ENCODE measurements around the gene CSF1. TPM values are rescaled to one million over a fixed set of nuclear protein-coding genes. Genes with fewer than 3 reads are reported as not detected.
"Not testable (repeated sequence)": the region's sequence is repeated elsewhere in the genome, so short reads cannot be mapped to it uniquely, and the experiment has no call there.

The CSF1 gene
- total and polyA plus RNA-seq, 4 experiments from 2014 or later: 5.0 to 13.9 (median 11.4) TPM

DNA sequence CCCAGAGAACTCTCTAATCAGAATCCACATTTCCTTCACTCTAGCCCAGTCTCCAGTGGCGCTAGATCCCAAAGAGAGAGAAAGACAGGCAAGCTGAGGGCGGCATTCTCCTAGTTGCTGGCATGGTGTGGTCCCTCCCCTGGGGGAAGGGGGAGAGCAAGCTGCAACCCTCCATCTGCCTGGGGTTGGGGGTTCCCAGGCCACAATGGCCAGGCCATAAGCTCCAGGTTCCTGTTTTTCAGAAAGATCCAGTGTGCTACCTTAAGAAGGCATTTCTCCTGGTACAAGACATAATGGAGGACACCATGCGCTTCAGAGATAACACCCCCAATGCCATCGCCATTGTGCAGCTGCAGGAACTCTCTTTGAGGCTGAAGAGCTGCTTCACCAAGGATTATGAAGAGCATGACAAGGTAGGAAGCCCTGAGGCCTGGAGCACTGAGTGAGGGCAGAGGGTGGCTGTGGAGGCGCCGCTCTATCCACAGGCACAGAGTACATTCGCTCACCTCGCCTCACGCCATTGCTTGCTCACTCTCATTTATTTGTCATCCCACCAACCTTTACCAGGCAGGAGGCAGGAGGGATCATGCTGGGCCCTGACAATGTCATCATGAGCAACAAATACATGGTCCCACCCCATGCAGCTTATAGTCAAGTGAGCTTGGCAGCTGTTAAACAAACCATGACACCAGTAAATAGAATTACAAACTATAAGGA is 6.6 kb downstream of the CSF1 start:
- Mint-ChIP-seq H3K4me1 (peaks cover 26 to 36% (median 33%) of the 10 kb centered on the region in 4 donors), H3K4me3 (no peak overlapping the region), H3K36me3 (peaks cover 41 to 55% of the 10 kb centered on the region in 2 donors), H3K27me3 (no peaks in the 10 kb centered on the region), H3K9me3 (no peaks in the 10 kb centered on the region), H3K27ac (peak overlapping the region in 5 of 7 donors; percentile 12 to 79 (median 36))
- intact Hi-C loops (cut with micrococcal nuclease): no loop called here
- Histone ChIP-seq H3K27ac (ENCODE audit: low read depth, low read length) (no peak overlapping the region), H3K36me3 (ENCODE audit: insufficient read depth, low read length) (peaks cover 32% of the 10 kb centered on the region), H3K4me1 (ENCODE audit: insufficient read depth, low read length) (peaks cover 35% of the 10 kb centered on the region), H3K9me3 (ENCODE audit: control insufficient read depth in 1 of 2, low read length in 2 of 2) (no peaks in the 10 kb centered on the region), H3K27me3 (ENCODE audit: insufficient read depth, low read length) (no peaks in the 10 kb centered on the region), H3K4me3 (ENCODE audit: low read length in 2 of 2) (no peak overlapping the region)
- DNase-seq: no peak
- CTCF ChIA-PET (ENCODE audit: partially characterized antibody): interaction anchor here (1.2 to 8.9 kb wide), 5 partner anchors 13 to 140 kb away, joined by 3 to 64 read pairs (median 5); partner anchors contain the start of gene AHCYL1
- POLR2A ChIA-PET (ENCODE audit: partially characterized antibody): interaction anchor here (1.2 kb wide), 1 partner anchor 63 kb away, joined by 3 read pairs; no protein-coding TSS in a partner anchor

DNA sequence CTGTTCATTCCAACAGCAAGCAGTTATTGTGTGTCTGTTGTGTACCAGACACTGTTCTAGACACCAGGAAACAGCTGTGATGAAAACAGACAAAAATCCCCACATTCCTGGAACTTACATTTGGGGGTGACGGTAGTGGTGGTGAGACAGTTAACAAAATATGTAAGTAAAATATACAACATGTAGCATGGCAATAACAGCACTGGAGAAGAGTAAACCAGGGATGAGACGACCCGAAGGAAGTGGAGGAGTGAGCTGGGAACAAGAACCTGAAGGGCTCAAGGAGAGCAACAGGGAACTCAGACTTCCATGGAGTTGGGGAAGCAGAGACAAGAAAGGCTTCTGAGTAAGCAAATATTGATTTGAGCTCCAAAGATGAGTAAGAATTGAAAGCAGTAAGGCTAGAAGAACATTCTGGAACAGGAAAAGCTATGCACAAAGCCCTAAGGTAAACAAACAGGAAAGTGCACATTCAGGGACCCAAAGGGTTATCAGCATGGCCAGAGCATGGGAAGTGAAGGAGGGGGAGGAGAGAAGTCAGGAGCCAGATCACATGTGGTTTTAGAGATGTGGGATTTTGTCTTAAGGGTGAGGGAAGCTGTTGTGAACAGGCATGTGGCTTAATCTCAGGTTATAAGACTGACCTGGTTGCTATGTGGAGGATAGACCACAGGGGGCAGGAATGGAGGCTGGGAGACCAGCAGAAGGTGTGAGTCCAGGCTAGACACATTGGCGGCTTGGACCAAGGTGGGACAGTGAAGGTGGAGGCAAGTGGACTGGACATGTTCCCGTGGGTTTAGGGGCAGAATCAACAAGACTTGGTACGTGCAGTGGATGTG is 7.3 kb downstream of the CSF1 start:
- Histone ChIP-seq H3K4me3 (ENCODE audit: low read length in 2 of 2) (no peak overlapping the region), H3K9me3 (ENCODE audit: control insufficient read depth in 1 of 2, low read length in 2 of 2) (no peaks in the 10 kb centered on the region), H3K4me1 (ENCODE audit: insufficient read depth, low read length) (peaks cover 27% of the 10 kb centered on the region), H3K36me3 (ENCODE audit: insufficient read depth, low read length) (peaks cover 39% of the 10 kb centered on the region), H3K27me3 (ENCODE audit: insufficient read depth, low read length) (no peaks in the 10 kb centered on the region), H3K27ac (ENCODE audit: low read depth, low read length) (no peak overlapping the region)
- Mint-ChIP-seq H3K4me1 (peaks cover 22 to 29% (median 26%) of the 10 kb centered on the region in 4 donors), H3K4me3 (no peak overlapping the region), H3K27me3 (no peaks in the 10 kb centered on the region), H3K9me3 (no peaks in the 10 kb centered on the region), H3K27ac (peak overlapping the region in 4 of 7 donors; percentile 14 to 88 (median 40)), H3K36me3 (peaks cover 49 to 63% of the 10 kb centered on the region in 2 donors)
- DNase-seq: no peak
- ChIA-PET CTCF (ENCODE audit: partially characterized antibody) (interaction anchor here (1.2 to 8.9 kb wide), 4 partner anchors 65 to 141 kb away, joined by 3 to 64 read pairs (median 12); partner anchors contain the start of gene AHCYL1), POLR2A (ENCODE audit: partially characterized antibody) (no interaction called here)
- intact Hi-C loops (cut with micrococcal nuclease): no loop called here

DNA sequence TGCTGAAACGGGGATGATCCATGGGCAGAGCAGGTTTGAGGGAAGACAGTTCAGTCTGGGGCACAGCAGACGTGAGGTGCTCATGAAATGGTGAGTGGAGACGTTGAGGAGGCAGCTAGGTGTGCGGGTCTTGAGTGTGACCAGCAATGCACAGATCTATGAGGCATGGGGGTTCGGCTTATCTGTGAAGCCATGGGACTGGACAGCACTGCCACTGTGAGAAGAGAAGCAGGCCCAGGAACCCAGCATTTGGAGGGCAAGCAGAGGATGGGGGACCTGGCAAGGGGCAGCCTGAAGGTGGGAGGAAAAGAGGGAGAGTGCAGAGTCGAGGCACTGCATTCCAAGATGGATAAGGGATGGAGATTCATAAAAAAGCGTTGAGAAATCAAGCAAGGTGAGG is 8.0 kb downstream of the CSF1 start:
- POLR2A ChIA-PET (ENCODE audit: partially characterized antibody): no interaction called here
- peaks cover 16 to 23% (median 19%) of the 10 kb centered on the region in 4 donors for H3K4me1 Mint-ChIP-seq
- no peak for DNase-seq
- H3K36me3 Mint-ChIP-seq: peaks cover 54 to 69% of the 10 kb centered on the region in 2 donors
- H3K27ac Mint-ChIP-seq: peak overlapping the region in 4 of 7 donors; percentile 15 to 88 (median 60)
- H3K9me3 Mint-ChIP-seq: no peaks in the 10 kb centered on the region
- Histone ChIP-seq H3K4me3 (ENCODE audit: low read length in 2 of 2) (no peak overlapping the region), H3K4me1 (ENCODE audit: insufficient read depth, low read length) (peaks cover 20% of the 10 kb centered on the region), H3K27me3 (ENCODE audit: insufficient read depth, low read length) (no peaks in the 10 kb centered on the region), H3K27ac (ENCODE audit: low read depth, low read length) (no peak overlapping the region), H3K9me3 (ENCODE audit: control insufficient read depth in 1 of 2, low read length in 2 of 2) (no peaks in the 10 kb centered on the region), H3K36me3 (ENCODE audit: insufficient read depth, low read length) (peaks cover 45% of the 10 kb centered on the region)
- H3K4me3 Mint-ChIP-seq: no peak overlapping the region
- H3K27me3 Mint-ChIP-seq: no peaks in the 10 kb centered on the region
- intact Hi-C loops (cut with micrococcal nuclease): no loop called here
- CTCF ChIA-PET (ENCODE audit: partially characterized antibody): interaction anchor here (6.3 kb wide), 1 partner anchor 142 kb away, joined by 20 read pairs; no protein-coding TSS in a partner anchor

DNA sequence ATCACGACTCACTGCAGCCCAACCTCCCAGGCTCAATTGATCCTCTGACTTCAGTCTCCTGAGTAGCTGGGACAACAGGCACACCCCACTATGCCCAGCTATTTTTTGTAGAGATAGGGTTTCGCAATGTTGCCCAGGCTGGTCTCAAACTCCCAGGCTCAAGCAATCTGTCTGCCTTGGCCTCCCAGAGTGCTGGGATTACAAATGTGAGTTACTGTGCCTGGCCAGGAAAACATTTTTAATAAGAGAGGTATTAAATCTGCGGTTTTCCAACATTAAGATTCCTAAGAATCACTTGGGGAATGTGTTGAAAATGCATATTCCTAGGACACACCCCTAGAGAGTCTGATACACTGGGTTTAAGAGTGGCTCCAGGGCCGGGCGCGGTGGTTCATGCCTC is 8.7 kb downstream of the CSF1 start:
- no peak for DNase-seq
- peaks cover 51% of the 10 kb centered on the region for H3K36me3 ChIP-seq (ENCODE audit: insufficient read depth, low read length)
- intact Hi-C loops (cut with micrococcal nuclease): no loop called here
- Mint-ChIP-seq H3K27me3 (no peaks in the 10 kb centered on the region), H3K36me3 (peaks cover 57 to 70% of the 10 kb centered on the region in 2 donors), H3K9me3 (no peaks in the 10 kb centered on the region), H3K4me3 (no peak overlapping the region), H3K27ac (peak overlapping the region in 1 of 7 donors; percentile 15), H3K4me1 (peaks cover 10 to 17% (median 14%) of the 10 kb centered on the region in 4 donors)
- no peak overlapping the region for H3K4me3 ChIP-seq (ENCODE audit: low read length in 2 of 2)
- H3K27me3 ChIP-seq (ENCODE audit: insufficient read depth, low read length): no peaks in the 10 kb centered on the region
- H3K27ac ChIP-seq (ENCODE audit: low read depth, low read length): no peak overlapping the region
- peaks cover 14% of the 10 kb centered on the region for H3K4me1 ChIP-seq (ENCODE audit: insufficient read depth, low read length)
- POLR2A ChIA-PET (ENCODE audit: partially characterized antibody): no interaction called here
- H3K9me3 ChIP-seq (ENCODE audit: control insufficient read depth in 1 of 2, low read length in 2 of 2): no peaks in the 10 kb centered on the region
- CTCF ChIA-PET (ENCODE audit: partially characterized antibody): interaction anchor here (0.8 to 1.9 kb wide), 2 partner anchors 61 to 65 kb away, joined by 3 to 7 read pairs; partner anchors contain the start of gene AHCYL1

DNA sequence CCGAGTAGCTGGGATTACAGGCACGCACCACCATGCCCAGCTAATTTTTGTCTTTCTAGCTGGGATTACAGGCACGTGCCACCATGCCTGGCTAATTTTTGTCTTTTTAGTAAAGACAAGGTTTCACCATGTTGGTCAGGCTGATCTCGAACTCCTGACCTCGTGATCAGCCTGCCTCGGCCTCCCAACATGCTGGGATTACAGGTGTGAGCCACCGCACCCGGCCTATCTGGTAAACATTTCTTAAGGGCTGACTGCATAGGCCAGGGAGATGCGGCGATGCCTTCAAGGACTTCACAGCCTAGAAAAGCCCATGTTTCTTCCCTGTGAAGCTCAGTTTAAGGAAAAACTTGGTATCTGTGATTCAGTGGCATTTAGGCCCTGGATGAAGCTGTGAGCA is 9.7 kb downstream of the CSF1 start:
- POLR2A ChIA-PET (ENCODE audit: partially characterized antibody): interaction anchor here (1.3 kb wide), 1 partner anchor 8 kb away, joined by 3 read pairs; no protein-coding TSS in a partner anchor
- Mint-ChIP-seq H3K4me1 (peaks cover 10 to 14% (median 12%) of the 10 kb centered on the region in 4 donors), H3K36me3 (peaks cover 65 to 78% of the 10 kb centered on the region in 2 donors), H3K27ac (peak overlapping the region in 1 of 7 donors; percentile 36)
- H3K4me3 Mint-ChIP-seq; H3K4me1 ChIP-seq (ENCODE audit: insufficient read depth, low read length); intact Hi-C loops (cut with micrococcal nuclease); H3K27me3 ChIP-seq (ENCODE audit: insufficient read depth, low read length); H3K27ac ChIP-seq (ENCODE audit: low read depth, low read length); H3K9me3 Mint-ChIP-seq; H3K27me3 Mint-ChIP-seq; H3K4me3 ChIP-seq (ENCODE audit: low read length in 2 of 2); H3K9me3 ChIP-seq (ENCODE audit: control insufficient read depth in 1 of 2, low read length in 2 of 2); DNase-seq: not testable (repeated sequence)
- CTCF ChIA-PET (ENCODE audit: partially characterized antibody): interaction anchor here (1.6 to 1.9 kb wide), 2 partner anchors 64 to 129 kb away, joined by 5 to 7 read pairs; partner anchors contain the start of gene AHCYL1
- H3K36me3 ChIP-seq (ENCODE audit: insufficient read depth, low read length): peaks cover 62% of the 10 kb centered on the region

DNA sequence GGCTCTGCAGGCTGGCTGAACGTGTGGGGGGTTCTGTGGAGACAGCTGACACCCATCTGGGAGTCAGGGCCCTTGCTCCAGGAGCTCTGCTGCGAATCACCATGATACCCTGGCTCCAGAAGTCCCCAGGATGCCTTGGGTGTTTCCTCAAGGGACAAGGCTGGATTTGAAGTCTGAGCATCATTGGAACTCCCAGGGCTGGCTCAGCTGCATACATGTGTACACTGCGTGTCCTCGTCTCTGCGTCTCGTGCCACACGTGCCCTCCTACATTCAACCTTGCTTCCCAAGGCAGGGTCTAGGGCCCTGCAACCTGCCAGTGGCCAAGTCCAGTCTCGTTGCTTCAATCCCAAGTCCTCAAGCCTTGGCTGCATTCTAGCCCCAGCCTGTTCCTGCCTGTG is 11.7 kb downstream of the CSF1 start:
- H3K4me1 Mint-ChIP-seq: peaks cover 3 to 9% (median 7%) of the 10 kb centered on the region in 4 donors
- no peaks in the 10 kb centered on the region for H3K9me3 Mint-ChIP-seq
- no peak overlapping the region for H3K27ac ChIP-seq (ENCODE audit: low read depth, low read length)
- CTCF ChIA-PET (ENCODE audit: partially characterized antibody): interaction anchor here (1.0 to 1.1 kb wide), 3 partner anchors 51 to 145 kb away, joined by 3 read pairs; no protein-coding TSS in a partner anchor
- H3K9me3 ChIP-seq (ENCODE audit: control insufficient read depth in 1 of 2, low read length in 2 of 2): no peaks in the 10 kb centered on the region
- POLR2A ChIA-PET (ENCODE audit: partially characterized antibody): interaction anchor here (2.4 kb wide), 1 partner anchor 132 kb away, joined by 7 read pairs; no protein-coding TSS in a partner anchor
- intact Hi-C loops (cut with micrococcal nuclease): no loop called here
- H3K27me3 Mint-ChIP-seq: no peaks in the 10 kb centered on the region
- no peaks in the 10 kb centered on the region for H3K27me3 ChIP-seq (ENCODE audit: insufficient read depth, low read length)
- peaks cover 4% of the 10 kb centered on the region for H3K4me1 ChIP-seq (ENCODE audit: insufficient read depth, low read length)
- peak overlapping the region in 2 of 7 donors; percentile 10 to 29 for H3K27ac Mint-ChIP-seq
- H3K4me3 ChIP-seq (ENCODE audit: low read length in 2 of 2): no peak overlapping the region
- H3K36me3 Mint-ChIP-seq: peaks cover 77% of the 10 kb centered on the region in 2 donors
- peaks cover 71% of the 10 kb centered on the region for H3K36me3 ChIP-seq (ENCODE audit: insufficient read depth, low read length)
- H3K4me3 Mint-ChIP-seq: no peak overlapping the region
- no peak for DNase-seq

Measured in CD4-positive, alpha-beta memory T cell (primary cell).